ENCODE results near the gene CFLAR. TPM values are rescaled to one million over a fixed set of nuclear protein-coding genes. Genes with fewer than 3 reads are reported as not detected.

CFLAR gene
- total RNA-seq, 1 experiment from 2014 or later = 35.6 TPM

DNA sequence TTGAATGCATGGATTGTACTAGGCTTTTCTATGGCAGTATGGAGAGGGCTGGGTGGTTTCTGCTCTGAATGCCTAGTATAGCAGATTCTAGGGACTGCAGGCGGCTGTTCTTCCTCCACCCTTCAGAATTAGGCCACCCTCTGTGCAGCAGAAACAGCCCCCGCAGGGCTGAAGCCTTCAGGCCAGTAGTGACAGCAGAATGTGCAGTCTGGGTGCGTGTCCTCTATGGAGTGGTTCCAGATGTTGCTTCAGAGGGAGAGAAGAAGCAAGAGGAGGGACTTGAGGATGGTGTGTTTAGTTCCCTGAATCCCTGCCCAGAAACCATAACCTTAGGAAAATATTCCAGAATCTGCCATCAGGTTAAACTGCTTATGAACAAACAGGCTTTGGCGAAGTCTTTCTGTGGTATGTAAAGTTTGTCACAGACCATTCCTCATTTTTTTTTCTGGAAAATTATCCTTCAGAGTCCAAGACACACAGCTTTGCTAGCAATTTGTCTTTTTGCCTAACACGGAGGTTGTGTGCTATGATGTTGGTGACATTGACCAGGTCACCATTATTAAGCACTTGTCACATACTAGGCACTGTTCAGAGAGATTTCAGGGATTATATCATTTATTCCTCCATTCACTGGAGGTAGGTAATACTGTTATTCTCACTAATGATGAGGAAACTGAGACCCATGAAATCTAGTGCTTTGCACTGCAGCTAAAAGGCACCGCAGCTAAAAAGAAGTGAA lies 88.1 kb downstream of the CFLAR start:
- ChIA-PET POLR2A (no interaction called here), CTCF (no interaction called here), RAD21 (ENCODE audit: low non-redundant PET in 1 of 2, low total read pairs in 2 of 2, uncharacterized antibody in 2 of 2, unreplicated experiment in 2 of 2) (no interaction called here)
- Histone ChIP-seq H3K36me3 (ENCODE audit: control insufficient read depth in 1 of 2, insufficient read depth in 2 of 2, low read length in 2 of 2) (no peaks in the 10 kb centered on the region), H4K20me1 (ENCODE audit: insufficient read depth) (no peaks in the 10 kb centered on the region), H3K4me1 (ENCODE audit: control insufficient read depth in 1 of 2, insufficient read depth in 2 of 2, low read length in 2 of 2) (no peaks in the 10 kb centered on the region), H3K79me2 (ENCODE audit: insufficient read depth, low read length) (no peaks in the 10 kb centered on the region), H3K9me3 (ENCODE audit: control insufficient read depth in 1 of 2, insufficient read depth in 1 of 2, low read depth in 1 of 2, low read length in 2 of 2) (no peaks in the 10 kb centered on the region), H3K27me3 (ENCODE audit: insufficient read depth, low read length) (no peaks in the 10 kb centered on the region), H2AFZ (ENCODE audit: low read depth, low read length, poor library complexity, severe bottlenecking) (no peak overlapping the region), H3K4me3 (replicated peaks in 1 of 2; ENCODE audit: low read depth in 1 of 2, low read length in 2 of 2) (no peak overlapping the region), H3K9ac (ENCODE audit: low read length) (no peak overlapping the region), H3K9me2 (ENCODE audit: insufficient read depth) (no peaks in the 10 kb centered on the region), H3K27ac (ENCODE audit: low read depth, low read length) (no peak overlapping the region), H3K4me2 (ENCODE audit: low read length) (no peak overlapping the region)
- no TSS peak for BruUV-seq (replicated peaks)
- DNase-seq (ENCODE audit: low read depth, low spot score) (no peak), ATAC-seq (no peak)
- intact Hi-C loops (cut with micrococcal nuclease) = no loop called here
- TF ChIP-seq POLR2AphosphoS5 (IDR thresholded peaks at IDR 0.05; ENCODE audit: low read depth, low read length) (no peak), RAD21 (IDR thresholded peaks at IDR 0.05; ENCODE audit: low read depth) (no peak), CTCF (IDR thresholded peaks at IDR 0.05 in 2 of 3, conservative IDR thresholded peaks at IDR 0.05 in 1 of 3; ENCODE audit: borderline replicate concordance in 1 of 3, insufficient read depth in 1 of 3, low read depth in 2 of 3, low read length in 2 of 3) (no peak), CBX3 (IDR thresholded peaks at IDR 0.05; ENCODE audit: low read depth) (no peak), JUND (IDR thresholded peaks at IDR 0.05) (no peak), ZBTB33 (IDR thresholded peaks at IDR 0.05; ENCODE audit: extremely low read depth, insufficient replicate concordance, low read length) (no peak), POLR2A (IDR thresholded peaks at IDR 0.05; ENCODE audit: borderline replicate concordance, extremely low read depth, insufficient read depth, insufficient read length) (no peak), EZH2 (IDR thresholded peaks at IDR 0.05) (no peak), ELF1 (IDR thresholded peaks at IDR 0.05; ENCODE audit: borderline replicate concordance, low read depth) (no peak), FOSL1 (IDR thresholded peaks at IDR 0.05; ENCODE audit: low read depth) (no peak), TCF7L2 (IDR thresholded peaks at IDR 0.05; ENCODE audit: borderline replicate concordance, extremely low read depth, insufficient read depth, insufficient read length) (no peak)

Data from HCT116 (cell line).